Measurements from ENCODE around the gene ZMAT1. TPM values are rescaled to one million over a fixed set of nuclear protein-coding genes. Genes with fewer than 3 reads are reported as not detected.

ZMAT1 gene
- polyA plus RNA-seq, 3 donors: 0.56 to 10.5 (median 0.65) TPM

DNA sequence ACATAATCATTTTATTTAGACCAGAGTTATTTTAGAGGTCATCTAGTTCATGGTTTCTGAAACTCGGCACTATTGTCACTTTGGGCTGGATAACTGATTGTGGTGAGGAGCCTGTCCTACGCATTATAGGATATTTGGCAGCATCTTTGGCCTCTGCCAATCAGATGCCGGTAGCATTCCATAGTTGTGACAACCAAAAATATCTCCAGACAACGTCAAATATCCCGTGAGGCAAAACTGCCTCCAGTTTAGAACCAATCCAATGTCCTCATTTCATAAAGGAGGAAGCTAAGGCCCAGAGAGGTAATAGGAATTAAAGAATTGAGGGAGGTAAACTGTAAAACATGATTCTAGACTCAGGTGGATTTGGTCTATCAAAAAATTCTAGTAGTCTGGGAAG, 6.1 kb downstream of the ZMAT1 start:
- H3K27me3 ChIP-seq (ENCODE audit: control insufficient read depth in 2 of 2, insufficient read depth in 2 of 2, low read length in 2 of 2): no peaks in the 10 kb centered on the region
- H3K9ac ChIP-seq (ENCODE audit: insufficient read depth, low read length, poor library complexity, severe bottlenecking): no peak overlapping the region
- H3K4me2 ChIP-seq (replicated peaks; ENCODE audit: extremely low read depth, low read length, poor library complexity, severe bottlenecking): no peak overlapping the region
- peaks cover 0 to 1% (median 0%) of the 10 kb centered on the region in 7 donors for H3K9me3 Mint-ChIP-seq
- H3K27ac ChIP-seq (ENCODE audit: low read depth in 1 of 2, low read length in 2 of 2): no peak overlapping the region
- H3K4me3 ChIP-seq (replicated peaks in 1 of 3; ENCODE audit: low read depth in 2 of 3, low read length in 3 of 3): no peak overlapping the region
- TF ChIP-seq, protein P1, sequence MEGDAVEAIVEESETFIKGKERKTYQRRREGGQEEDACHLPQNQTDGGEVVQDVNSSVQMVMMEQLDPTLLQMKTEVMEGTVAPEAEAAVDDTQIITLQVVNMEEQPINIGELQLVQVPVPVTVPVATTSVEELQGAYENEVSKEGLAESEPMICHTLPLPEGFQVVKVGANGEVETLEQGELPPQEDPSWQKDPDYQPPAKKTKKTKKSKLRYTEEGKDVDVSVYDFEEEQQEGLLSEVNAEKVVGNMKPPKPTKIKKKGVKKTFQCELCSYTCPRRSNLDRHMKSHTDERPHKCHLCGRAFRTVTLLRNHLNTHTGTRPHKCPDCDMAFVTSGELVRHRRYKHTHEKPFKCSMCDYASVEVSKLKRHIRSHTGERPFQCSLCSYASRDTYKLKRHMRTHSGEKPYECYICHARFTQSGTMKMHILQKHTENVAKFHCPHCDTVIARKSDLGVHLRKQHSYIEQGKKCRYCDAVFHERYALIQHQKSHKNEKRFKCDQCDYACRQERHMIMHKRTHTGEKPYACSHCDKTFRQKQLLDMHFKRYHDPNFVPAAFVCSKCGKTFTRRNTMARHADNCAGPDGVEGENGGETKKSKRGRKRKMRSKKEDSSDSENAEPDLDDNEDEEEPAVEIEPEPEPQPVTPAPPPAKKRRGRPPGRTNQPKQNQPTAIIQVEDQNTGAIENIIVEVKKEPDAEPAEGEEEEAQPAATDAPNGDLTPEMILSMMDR (IDR thresholded peaks at IDR 0.05): no peak
- intact Hi-C loops (cut with micrococcal nuclease): no loop called here
- DNase-seq: no peak
- H3K4me1 Mint-ChIP-seq: peaks cover under 1% of the 10 kb centered on the region
- peaks cover 0 to 3% of the 10 kb centered on the region in 2 donors for H3K4me1 ChIP-seq (ENCODE audit: control insufficient read depth in 1 of 2, insufficient read depth in 2 of 2, low read length in 2 of 2)
- H3K36me3 ChIP-seq (replicated peaks in 1 of 2; ENCODE audit: control insufficient read depth in 1 of 2, insufficient read depth in 2 of 2, low read length in 2 of 2): no peaks in the 10 kb centered on the region
- H2AFZ ChIP-seq (ENCODE audit: insufficient read depth, low read depth, low read length, poor library complexity, severe bottlenecking): no peak overlapping the region
- WGBS (ENCODE audit: insufficient coverage): no CpG with 5 or more reads among the region's 5 CpGs
- no peaks in the 10 kb centered on the region for H3K9me3 ChIP-seq (replicated peaks in 1 of 2; ENCODE audit: control insufficient read depth in 1 of 2, insufficient read depth in 1 of 2, low read length in 2 of 2)
- H3K27ac Mint-ChIP-seq: no peak overlapping the region
- no peaks in the 10 kb centered on the region for H3K36me3 Mint-ChIP-seq
- no peaks in the 10 kb centered on the region for H3K79me2 ChIP-seq (ENCODE audit: insufficient read depth, low read length)
- no peaks in the 10 kb centered on the region for H3K27me3 Mint-ChIP-seq (ENCODE audit: low read depth in 3 of 3)
- H4K20me1 ChIP-seq (ENCODE audit: insufficient read depth, low read length): no peaks in the 10 kb centered on the region
- H3K4me3 Mint-ChIP-seq: no peak overlapping the region

DNA sequence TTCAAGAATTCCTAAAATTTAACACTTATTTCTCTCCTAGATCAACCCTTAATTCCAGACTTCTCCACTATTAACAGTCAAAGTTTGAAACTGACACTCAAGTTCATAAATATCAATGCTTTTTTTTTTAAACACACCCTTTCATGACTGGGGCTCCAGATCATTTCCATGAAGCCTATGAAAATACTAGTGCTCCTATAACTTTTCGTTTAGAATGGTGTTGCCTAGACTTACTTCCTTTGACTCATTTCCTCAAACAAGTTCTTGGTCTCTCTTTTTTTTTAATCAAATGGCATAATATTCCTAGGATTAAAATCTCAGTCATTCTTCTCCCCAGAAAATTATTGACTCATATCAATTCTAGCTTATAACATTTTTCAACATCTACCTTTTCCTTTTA, 13.1 kb downstream of the ZMAT1 start:
- Histone ChIP-seq H3K4me2 (replicated peaks; ENCODE audit: extremely low read depth, low read length, poor library complexity, severe bottlenecking) (no peak overlapping the region), H3K4me1 (ENCODE audit: control insufficient read depth in 1 of 2, insufficient read depth in 2 of 2, low read length in 2 of 2) (no peaks in the 10 kb centered on the region), H3K36me3 (replicated peaks in 1 of 2; ENCODE audit: control insufficient read depth in 1 of 2, insufficient read depth in 2 of 2, low read length in 2 of 2) (no peaks in the 10 kb centered on the region), H2AFZ (ENCODE audit: insufficient read depth, low read depth, low read length, poor library complexity, severe bottlenecking) (no peak overlapping the region), H3K27ac (ENCODE audit: low read depth in 1 of 2, low read length in 2 of 2) (no peak overlapping the region), H3K27me3 (ENCODE audit: control insufficient read depth in 2 of 2, insufficient read depth in 2 of 2, low read length in 2 of 2) (no peaks in the 10 kb centered on the region), H3K4me3 (replicated peaks in 1 of 3; ENCODE audit: low read depth in 2 of 3, low read length in 3 of 3) (no peak overlapping the region), H3K9me3 (replicated peaks in 1 of 2; ENCODE audit: control insufficient read depth in 1 of 2, insufficient read depth in 1 of 2, low read length in 2 of 2) (peaks cover 0 to 5% of the 10 kb centered on the region in 2 donors), H4K20me1 (ENCODE audit: insufficient read depth, low read length) (no peaks in the 10 kb centered on the region), H3K9ac (ENCODE audit: insufficient read depth, low read length, poor library complexity, severe bottlenecking) (no peak overlapping the region), H3K79me2 (ENCODE audit: insufficient read depth, low read length) (no peaks in the 10 kb centered on the region)
- H3K4me3 Mint-ChIP-seq: no peak overlapping the region
- H3K9me3 Mint-ChIP-seq: peaks cover 0 to 6% (median 5%) of the 10 kb centered on the region in 7 donors
- DNase-seq: no peak
- H3K27ac Mint-ChIP-seq: no peak overlapping the region
- H3K4me1 Mint-ChIP-seq: no peaks in the 10 kb centered on the region
- intact Hi-C loops (cut with micrococcal nuclease): no loop called here
- TF ChIP-seq, protein P1 (IDR thresholded peaks at IDR 0.05): no peak
- no CpG with 5 or more reads among the region's 1 CpG for WGBS (ENCODE audit: insufficient coverage)
- H3K36me3 Mint-ChIP-seq: no peaks in the 10 kb centered on the region
- H3K27me3 Mint-ChIP-seq (ENCODE audit: low read depth in 3 of 3): peaks cover 0 to 3% (median 0%) of the 10 kb centered on the region in 3 donors

Measured in CD14-positive monocyte (primary cell).